HG02798 (cell line): ENCODE measurements around the gene GMPR.
"Not testable (repeated sequence)": the region's sequence is repeated elsewhere in the genome, so short reads cannot be mapped to it uniquely, and the experiment has no call there.

ENCODE experiments used
- ATAC-seq: cut with Tn5 transposase; IDR thresholded peaks from one replicate; pipeline ENCODE4 v1.9.1; 2021; ENCODE audit warnings: mild to moderate bottlenecking; ENCODE audit not compliant: unreplicated experiment, poor library complexity

The GMPR gene

DNA sequence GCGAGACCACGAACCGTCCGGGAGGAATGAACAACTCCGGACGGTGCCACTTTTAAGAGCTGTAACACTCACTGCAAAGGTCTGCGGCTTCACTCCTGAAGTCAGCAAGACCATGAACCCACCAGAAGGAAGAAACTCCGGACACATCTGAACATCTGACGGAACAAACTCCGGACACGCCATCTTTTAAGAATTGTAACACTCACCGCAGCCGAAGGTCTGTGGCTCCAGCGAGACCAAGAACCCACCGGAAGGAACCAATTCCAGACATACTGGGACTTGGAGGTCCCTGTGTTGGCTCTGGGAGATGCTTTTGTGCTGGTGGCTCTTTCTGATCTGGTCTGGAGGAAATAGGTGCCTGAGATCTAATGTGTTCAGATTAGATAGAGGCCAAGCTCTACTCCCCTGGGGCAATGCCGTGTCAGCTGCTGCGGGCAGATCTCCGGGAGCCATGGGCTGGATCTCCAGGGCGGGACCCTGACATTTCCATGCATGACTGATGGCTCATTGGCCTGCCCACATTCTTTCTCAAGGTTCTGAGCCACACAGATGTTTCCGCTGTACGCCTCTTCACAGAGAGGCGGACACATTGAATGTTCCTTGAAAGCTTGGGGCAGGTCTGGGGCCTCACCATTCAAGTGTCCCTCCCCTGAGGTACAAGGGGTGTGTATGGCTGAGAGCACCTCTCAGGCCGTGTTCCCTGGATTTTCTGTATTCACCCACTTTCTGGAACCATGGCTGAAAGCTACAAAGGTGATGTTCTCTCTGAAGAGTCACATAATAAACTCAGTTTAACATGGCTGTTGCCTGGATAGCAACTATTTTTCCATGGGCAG is 29.3 kb downstream of the GMPR start:
- no peak for ATAC-seq

DNA sequence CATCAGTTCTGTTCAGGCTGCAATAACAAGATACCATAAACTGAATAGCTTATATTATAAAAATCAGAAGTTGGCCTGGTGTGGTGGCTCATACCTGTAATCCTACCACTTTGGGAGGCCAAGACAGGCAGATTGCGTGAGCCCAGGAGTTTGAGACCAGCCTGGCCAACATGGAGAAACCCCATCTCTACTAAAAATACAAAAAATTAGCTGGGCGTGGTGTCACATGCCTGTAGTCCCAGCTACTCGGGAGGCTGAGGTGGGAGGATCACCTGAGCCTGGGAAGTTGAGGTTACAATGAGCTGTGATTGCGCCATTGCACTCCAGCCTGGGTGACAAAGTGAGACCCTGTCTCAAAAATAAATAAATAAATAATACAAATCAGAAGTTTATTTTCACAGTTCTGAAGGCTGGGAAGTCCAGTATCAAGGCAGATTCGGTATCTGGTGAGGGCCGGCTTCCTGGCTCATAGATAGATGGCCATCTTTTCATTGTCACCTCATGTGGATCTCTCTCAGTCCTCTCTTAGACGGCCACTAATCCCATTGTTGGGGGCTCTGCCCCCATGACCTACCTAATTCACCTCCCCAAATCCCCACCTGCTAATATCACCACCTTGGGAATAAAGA is 31.2 kb downstream of the GMPR start:
- ATAC-seq, result not testable (repeated sequence)

DNA sequence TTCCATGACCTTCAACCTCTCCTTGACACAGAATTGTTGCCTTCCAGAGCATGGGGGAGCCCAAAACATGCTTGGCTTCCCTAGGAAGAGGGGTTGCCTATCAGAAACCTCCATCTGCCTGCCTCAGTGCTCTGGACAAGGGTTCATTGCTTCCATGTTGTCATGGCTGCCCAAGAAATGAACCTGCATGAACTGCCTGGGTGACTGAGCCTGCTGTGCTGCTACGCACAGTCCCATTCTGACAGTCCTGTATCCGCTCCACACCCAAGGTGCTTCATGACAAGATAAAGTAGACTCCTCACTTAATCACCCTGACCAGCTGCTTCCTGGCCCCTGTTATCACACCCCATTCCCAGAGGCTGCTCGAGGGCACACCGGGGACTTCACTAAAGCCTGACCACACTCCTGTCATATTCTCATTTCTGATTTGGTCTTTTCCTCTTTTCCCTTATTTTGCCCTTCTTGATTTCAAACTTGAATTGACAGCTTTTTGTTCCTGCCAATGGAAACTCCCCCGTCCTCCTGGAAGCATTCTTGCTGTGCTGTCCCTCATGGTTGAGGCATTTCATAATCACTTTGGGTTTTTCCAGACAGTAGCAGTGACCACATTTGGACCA is 31.9 kb downstream of the GMPR start:
- no peak for ATAC-seq

DNA sequence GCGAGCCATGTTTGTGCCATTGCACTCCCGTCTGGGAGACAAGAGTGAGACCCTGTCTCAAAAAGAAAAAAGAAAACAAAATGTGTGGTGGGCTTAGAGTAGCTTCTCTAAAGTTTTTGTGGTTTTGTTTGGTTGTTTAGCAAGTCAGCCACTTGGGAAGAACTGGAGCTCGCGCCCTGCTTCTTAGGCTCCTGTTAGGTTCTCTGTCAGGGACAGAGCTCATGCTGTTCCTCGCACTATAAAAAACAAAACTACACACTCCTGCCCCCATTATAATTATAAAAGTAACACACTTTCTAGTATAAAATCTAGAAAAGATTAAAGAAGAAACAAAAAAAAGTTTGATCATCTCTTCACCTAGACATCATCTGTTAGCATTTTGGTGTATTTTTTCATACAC is 33.0 kb downstream of the GMPR start:
- no peak for ATAC-seq

DNA sequence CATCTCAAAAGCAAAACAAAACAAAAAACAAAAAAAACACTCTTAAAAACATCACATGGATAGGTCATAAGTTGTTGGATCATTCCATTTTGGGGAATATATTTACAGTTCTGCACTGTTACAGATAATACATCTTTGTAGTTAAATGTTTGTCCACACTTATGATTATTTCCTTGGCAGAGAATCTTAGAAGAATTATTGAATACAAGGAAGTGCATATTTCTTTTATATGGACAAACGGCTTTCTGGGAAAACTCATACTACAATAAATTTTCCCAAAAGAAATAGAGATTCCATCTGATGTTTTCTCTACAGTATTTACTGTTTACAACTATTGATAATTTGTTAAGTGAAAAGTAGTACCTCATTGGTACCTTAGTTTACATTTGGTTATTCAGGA is 33.8 kb downstream of the GMPR start:
- no peak for ATAC-seq

DNA sequence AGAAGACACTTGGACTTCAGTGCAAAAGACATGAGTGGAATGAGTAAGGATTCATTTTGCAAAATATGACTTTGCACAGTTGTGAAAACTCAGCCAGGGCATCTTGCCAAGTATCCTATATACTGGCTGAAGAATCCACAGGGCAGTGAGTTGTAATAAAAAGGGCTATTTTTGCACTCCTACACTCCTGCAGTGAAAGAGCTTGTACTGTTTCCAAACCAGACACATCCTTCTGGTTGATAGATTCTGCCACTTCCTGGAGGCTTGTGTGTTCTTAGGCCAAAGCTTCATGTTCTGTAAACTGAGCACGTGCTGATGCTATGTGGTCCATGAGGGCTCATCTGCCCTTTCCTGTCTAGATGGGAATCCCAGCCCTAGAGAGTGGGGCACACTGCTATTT is 34.9 kb downstream of the GMPR start:
- no peak for ATAC-seq

DNA sequence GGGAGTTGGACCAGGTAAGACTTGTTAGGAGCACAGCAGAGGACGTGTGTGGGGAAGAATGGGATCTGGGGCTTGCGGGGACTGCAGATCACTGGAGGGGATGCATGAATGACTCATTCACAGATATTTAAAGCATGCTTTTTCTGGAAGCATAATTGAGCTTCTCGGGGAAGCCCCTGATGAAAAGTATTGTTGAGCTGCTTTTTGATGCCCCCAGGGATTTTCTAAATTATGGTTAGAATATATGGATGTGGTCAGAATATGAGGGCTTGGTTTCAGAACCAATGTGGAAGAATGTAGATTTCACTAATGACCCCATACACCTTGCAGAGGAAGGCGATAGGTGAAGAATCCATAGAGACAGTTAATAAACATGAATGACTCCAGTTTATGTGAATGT is 36.1 kb downstream of the GMPR start:
- ATAC-seq, result no peak

DNA sequence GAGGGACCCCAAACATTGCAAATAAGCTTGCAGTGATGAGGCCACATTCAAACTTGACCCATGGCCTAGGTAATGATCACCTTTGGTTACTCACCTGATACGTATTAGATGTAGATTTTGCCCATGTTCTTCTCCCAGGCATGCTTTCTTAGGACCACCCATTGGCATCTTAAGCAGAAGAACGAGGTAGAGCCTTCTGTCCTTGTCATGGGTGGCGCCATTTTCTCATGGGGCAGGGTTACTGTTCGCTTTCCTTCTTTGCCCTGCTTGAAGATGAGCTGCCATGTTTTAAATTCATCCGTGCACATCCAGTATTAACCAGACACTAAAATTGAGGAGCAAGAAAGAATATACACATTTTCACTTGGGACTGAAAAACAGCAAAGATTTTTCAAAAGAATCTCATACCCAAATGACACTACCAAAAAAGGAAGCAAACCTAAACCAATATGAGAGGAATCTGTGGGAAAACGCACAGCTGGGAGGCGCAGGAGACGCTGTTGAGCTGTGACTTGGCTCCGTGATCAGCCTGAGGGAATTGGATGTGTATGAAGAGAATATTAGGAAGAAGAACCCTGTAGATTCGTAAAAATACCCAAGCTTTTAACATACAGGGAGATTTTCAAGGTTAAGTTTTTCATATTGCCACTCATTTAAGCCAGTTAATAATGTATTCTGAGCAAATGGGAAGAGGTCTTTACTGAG is 36.6 kb downstream of the GMPR start:
- no peak for ATAC-seq

DNA sequence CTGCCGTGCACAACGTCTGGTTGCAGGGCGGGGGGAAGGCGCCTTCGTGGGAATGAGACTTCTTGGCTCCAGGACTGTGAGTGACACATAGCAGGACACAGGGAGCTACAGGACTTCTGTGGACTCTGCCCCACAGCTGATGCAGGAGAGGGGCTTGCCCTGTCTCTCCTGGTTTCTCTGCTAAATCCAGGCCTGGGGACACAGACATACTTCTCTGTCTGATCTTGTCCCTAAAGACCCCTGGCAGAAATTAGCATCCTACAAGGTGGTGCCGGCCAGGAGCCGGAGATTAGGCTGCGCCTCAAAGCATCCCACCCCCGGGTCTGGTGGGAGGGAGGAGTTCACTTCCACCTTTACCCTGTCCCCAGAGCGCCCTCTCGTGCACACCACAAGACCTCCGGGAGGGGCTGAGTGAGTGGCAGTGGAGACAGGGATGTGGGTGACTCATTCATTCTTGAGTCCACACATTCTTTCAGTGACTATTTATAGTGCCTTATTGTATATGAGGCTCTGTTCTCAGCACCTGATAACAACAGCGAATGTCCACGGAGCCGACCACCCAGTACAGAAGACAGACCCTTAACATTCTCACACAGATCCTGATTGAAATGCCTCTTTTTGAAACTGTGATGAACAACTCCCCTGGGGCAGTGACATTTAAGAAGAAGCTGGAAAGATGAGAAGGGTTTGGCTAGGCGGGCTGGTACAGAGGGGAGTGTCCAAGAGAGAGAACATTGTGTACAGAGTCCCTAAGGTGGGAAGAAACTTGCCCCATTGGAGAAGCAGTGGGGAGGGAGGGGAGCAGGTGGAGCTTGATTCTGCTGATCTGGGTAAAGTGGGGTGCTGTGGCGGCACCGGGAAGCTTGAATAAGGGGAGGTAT is 39.0 kb downstream of the GMPR start:
- ATAC-seq, result no peak

DNA sequence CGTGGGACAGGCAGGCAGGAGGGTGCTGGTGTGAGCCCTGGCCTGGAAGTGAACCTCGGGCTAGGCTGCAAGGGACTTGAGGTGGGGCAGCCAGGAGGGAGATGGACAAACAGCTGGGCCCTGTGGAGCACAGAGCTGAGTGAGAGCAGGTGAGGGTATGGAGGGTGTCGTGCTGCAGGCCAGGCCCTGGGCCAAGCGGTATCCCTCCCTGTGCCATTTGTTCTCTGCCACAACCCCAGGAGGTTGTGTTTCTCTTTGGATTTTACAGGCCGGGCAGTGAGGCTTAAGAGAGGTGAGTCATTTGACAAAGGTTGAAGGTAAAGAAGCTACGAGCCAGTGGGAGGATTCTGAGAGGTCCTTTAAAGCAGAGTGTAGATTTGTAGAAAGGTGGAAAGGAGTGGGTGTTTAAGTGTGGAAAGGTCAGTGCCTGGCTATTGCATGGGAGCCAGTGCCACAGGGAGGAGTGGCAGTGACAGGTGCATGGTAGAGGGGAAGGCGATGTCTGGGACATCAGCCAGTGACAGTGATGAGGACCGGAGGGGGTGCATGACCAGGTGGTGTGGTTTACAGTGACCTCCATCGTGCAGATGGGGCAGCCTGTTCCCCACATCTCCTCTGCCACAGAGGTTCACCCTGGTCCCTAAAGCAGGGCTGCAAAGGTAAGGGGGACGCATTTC is 39.8 kb downstream of the GMPR start:
- ATAC-seq, result no peak

DNA sequence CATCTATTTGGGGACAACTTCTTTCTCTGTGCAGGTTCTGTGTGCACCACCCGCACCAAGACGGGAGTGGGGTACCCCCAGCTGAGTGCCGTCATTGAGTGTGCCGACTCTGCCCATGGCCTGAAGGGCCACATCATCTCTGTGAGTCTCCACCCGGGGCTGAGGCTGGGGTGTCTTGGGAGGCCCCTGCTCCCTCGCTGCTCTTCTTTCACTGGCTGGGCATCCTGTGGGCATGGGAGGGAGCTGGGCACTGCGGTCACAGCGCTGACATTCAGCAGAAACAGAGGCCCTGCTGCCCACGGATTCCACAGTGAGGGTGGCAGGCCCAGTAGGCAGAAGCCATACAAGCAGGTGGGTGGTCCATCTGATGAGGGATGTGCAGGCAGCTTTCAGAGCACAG is 40.4 kb downstream of the GMPR start:
- ATAC-seq, result no peak

DNA sequence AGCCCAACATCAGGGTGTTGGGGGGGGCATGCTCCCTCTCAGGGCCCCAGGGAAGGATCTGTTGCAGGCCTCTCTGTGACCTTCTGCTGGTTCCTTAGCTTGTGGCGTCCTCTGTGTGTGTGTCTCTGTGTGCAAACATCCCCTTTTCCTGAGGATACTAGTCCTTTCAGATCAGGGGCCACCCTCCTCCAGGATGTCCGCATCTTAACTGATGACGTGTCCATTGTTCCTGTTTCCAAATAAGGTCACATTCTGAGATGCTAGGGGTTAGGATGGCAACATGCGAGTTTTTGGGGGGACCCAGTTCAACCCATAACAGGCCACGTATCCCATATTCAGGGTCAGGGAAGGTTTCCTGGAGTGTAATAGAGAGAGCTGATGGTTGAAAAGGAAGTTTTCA is 40.9 kb downstream of the GMPR start:
- ATAC-seq, result no peak

DNA sequence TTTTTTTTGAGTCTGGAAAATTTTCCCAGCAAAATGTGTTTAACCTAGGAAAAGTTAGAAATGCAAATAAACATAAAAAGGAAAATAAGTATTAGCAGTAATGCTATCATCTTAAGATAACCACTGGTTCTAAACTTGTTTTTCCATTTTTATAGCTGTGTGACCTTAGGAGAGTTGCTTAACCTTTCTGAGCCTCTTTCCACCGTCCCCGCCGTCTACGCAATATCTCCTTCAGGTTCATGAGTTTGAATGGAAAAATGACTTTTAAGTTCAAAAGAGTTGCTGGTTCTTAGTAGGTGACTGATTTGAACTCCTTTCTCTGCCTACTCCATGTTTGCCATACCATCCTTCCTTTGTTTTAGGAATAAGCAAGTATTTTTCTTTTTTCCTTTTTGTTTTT is 44.0 kb downstream of the GMPR start:
- ATAC-seq, result no peak

DNA sequence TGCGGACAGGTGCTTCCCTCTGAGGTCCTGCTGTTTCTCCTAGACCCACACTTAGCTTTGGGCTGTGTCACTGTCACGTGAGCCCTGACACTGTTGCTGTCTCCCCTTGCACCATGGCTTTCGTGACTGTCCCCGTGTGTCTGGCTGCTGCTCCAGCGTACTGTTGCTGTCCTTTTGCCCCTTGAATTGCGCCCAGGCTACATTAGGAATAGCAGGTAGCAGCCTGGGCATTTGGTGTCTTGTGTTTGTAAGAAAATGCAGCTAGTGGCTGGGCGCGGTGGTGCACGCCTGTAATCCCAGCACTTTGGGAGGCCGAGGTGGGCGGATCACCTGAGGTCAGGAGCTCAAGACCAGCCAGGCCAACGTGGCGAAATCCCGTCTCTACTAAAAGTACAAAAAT is 46.1 kb downstream of the GMPR start:
- ATAC-seq, result no peak

DNA sequence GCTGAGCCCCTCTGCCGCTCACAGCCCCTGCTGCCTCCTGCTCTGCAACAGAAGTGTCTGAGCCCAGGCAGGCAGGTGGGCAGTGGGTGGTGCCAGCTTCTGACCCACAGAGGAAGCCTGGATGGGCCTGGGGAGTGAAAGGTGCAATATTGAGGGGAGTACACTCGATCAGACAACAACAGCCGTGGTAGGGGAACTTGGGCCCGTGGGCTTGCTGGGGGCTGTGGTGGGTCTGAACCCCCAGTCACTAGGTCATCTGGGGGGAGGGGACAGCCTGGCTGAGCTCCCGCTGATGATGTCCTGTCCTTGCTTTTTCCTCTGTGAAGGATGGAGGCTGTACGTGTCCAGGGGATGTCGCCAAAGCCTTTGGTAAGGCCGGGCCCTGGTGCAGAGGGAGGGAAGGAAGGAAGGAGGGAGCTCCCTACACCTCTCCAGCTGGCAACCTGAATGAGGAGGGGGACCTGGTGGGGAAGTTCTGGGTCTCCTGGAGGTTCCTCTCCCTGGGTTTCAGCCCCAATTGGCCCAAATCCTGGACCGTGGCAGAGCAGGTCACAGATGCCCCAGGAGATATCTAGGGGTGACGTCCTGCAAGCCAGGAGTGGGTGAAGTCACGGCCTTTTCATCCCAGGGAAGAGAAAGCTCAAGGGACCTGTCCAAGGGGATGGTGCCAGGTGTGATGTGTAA is 47.2 kb downstream of the GMPR start:
- peak; percentile 18 for ATAC-seq

DNA sequence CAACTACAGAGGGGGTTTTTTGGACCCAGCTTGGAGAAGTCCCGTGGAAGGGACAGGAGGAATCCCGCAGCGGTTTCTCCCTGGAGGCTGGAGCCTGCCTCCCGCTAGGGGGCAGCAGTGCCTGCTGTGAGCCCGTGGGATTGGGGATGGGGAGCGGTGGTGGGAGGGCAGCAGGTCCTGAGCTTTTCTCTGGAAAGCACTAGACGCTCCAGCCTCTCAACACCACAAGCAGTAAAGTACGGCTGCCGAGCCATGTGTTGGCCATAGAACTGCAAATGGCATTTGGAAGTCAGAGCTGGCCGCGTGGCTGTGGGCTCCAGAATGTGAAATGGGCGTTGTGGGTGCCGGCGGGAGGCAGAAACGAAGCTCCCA is 47.8 kb downstream of the GMPR start:
- ATAC-seq, result peak; percentile 49

DNA sequence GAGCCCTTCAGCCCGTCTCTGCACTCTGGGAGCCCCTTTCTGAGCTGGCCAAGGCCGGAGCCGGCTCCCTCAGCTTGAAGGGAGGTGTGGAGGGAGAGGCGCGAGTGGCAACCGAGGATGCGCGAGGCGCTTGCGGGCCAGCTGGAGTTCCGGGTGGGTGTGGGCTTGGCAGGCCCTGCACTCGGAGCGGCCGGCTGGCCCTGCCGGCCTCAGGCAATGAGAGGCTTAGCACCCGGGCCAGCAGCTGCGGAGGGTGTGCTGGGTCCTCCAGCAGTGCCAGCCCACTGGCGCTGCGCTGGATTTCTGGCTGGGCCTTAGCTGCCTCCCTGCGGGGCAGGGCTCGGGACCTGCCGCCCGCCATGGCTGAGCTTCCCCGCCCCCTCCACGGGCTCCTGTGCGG is 49.8 kb downstream of the GMPR start:
- no peak for ATAC-seq

DNA sequence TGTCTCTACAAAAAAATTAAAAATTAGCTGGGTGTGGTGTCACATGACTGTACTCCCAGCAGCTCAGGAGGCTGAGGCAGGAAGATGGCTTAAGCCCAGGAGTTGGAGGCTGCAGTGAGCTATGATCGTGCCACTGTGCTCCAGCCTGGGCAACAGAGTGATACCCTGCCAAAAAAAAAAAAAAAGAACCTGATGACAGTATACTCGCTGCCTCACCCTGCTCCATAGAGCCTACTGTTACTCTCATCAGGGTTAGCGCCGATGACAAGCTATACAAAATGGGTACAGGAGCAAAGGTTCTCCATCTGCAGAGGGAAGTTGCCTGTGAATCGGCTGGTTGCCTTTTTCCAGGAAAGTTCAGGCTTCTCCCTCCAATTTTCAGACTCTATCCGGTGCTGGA is 53.4 kb downstream of the GMPR start:
- no peak for ATAC-seq

DNA sequence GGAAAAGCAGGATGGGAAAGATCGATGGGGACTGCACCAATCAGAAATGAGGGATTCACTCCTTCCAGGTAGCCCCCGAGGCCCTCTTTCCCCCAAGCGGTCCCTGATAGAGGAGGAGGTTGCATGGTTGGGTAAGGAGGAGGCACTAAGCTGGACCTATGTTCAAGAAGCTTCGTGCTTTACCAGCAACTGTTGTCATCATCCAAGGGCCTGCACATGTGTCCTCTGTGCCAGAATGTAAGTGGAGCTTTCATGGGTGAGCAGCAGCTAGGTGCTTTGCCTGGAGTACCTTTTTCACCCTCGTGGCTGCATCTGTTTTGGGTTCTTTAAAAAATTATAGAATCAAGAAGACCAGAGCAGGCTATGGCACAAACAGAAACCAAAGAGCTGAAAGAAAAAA is 54.0 kb downstream of the GMPR start:
- ATAC-seq, result no peak
